ENCODE measurements around the gene TMTC1. TPM values are rescaled to one million over a fixed set of nuclear protein-coding genes. Genes with fewer than 3 reads are reported as not detected.
A peak's percentile ranks its signal among the peaks of the same experiment; 100 is the strongest.

Gene TMTC1
- total RNA-seq, 1 experiment from 2014 or later: 6.1 TPM

DNA sequence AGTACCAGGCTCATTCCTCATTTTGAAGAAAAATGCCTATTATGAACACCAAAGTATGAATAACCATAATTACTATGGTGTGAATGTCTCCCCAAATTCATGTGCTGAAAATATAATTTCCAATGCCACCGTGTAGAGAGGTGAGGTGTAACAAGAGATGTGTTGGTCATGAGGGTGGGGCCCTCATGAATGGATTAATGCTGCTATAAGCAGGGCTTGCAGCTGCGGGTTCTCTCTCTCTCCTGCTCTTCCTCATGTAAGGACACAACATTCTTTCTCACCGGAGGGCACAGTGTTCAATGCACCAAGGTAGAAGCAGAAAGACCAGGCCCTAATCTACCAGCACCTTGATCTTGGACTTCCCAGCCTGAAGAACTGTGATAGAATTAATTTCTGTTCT lies 70.0 kb downstream of the TMTC1 start:
- intact Hi-C loops (cut with micrococcal nuclease; ENCODE audit: unreplicated experiment): no loop called here
- CTCF ChIA-PET: no interaction called here
- no TSS peak for BruUV-seq (replicated peaks)

DNA sequence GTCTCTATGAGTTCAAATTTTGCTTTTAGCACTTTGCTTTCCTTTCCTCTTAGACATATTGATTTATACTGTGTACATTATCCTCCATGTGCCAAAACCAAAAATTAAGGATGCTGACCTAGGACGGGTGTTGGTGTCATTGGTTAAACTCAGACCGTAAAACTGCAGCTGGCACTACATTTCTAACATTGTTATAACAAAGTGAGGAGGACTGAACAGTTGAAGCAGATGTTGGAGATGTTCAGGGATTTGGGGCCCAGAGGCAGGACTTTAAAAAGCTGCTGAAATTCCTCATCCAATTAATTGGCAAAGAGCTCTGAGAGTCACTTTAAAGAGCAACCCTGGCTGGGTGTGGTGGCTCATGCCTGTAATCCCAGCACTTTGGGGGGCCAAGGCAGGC lies 72.4 kb downstream of the TMTC1 start:
- Histone ChIP-seq H3K27me3 (replicated peaks; ENCODE audit: insufficient read depth, low read depth, low read length, poor library complexity) (peaks cover 8% of the 10 kb centered on the region), H3K4me1 (ENCODE audit: insufficient read depth, low read length, poor library complexity, severe bottlenecking) (peaks cover 8% of the 10 kb centered on the region), H3K27ac (ENCODE audit: low read depth, low read length, poor library complexity, severe bottlenecking) (no peak overlapping the region), H3K9me3 (ENCODE audit: low read depth, low read length, poor library complexity, severe bottlenecking) (no peaks in the 10 kb centered on the region), H3K4me3 (ENCODE audit: low read depth, low read length, poor library complexity, severe bottlenecking) (no peak overlapping the region), H3K36me3 (ENCODE audit: insufficient read depth, low read length, poor library complexity, severe bottlenecking) (no peaks in the 10 kb centered on the region)
- TF ChIP-seq, protein P1, sequence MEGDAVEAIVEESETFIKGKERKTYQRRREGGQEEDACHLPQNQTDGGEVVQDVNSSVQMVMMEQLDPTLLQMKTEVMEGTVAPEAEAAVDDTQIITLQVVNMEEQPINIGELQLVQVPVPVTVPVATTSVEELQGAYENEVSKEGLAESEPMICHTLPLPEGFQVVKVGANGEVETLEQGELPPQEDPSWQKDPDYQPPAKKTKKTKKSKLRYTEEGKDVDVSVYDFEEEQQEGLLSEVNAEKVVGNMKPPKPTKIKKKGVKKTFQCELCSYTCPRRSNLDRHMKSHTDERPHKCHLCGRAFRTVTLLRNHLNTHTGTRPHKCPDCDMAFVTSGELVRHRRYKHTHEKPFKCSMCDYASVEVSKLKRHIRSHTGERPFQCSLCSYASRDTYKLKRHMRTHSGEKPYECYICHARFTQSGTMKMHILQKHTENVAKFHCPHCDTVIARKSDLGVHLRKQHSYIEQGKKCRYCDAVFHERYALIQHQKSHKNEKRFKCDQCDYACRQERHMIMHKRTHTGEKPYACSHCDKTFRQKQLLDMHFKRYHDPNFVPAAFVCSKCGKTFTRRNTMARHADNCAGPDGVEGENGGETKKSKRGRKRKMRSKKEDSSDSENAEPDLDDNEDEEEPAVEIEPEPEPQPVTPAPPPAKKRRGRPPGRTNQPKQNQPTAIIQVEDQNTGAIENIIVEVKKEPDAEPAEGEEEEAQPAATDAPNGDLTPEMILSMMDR (conservative IDR thresholded peaks at IDR 0.05; ENCODE audit: low read depth, low read length): no peak
- no peak for TF ChIP-seq EZH2 (IDR thresholded peaks at IDR 0.05; ENCODE audit: borderline replicate concordance, low read depth, low read length, poor library complexity, severe bottlenecking)
- DNase-seq (ENCODE audit: low spot score): no peak
- ChIA-PET CTCF (no interaction called here), POLR2A (ENCODE audit: low non-redundant PET) (interaction anchor here (0.7 kb wide), 1 partner anchor 17 kb away, joined by 6 read pairs; no protein-coding TSS in a partner anchor)
- BruUV-seq (replicated peaks): no TSS peak
- intact Hi-C loops (cut with micrococcal nuclease; ENCODE audit: unreplicated experiment): no loop called here

More for the DNA sequence above, 70.0 kb downstream of the TMTC1 start:
- H3K4me1 ChIP-seq (ENCODE audit: insufficient read depth, low read length, poor library complexity, severe bottlenecking): no peaks in the 10 kb centered on the region
- peaks cover under 1% of the 10 kb centered on the region for H3K27me3 ChIP-seq (replicated peaks; ENCODE audit: insufficient read depth, low read depth, low read length, poor library complexity)
- H3K9me3 ChIP-seq (ENCODE audit: low read depth, low read length, poor library complexity, severe bottlenecking): no peaks in the 10 kb centered on the region
- no peak overlapping the region for H3K27ac ChIP-seq (ENCODE audit: low read depth, low read length, poor library complexity, severe bottlenecking)
- POLR2A ChIA-PET (ENCODE audit: low non-redundant PET): no interaction called here
- H3K36me3 ChIP-seq (ENCODE audit: insufficient read depth, low read length, poor library complexity, severe bottlenecking): no peaks in the 10 kb centered on the region
- TF ChIP-seq, protein P1 (conservative IDR thresholded peaks at IDR 0.05; ENCODE audit: low read depth, low read length): no peak
- TF ChIP-seq EZH2 (IDR thresholded peaks at IDR 0.05; ENCODE audit: borderline replicate concordance, low read depth, low read length, poor library complexity, severe bottlenecking): no peak
- DNase-seq (ENCODE audit: low spot score): no peak
- no peak overlapping the region for H3K4me3 ChIP-seq (ENCODE audit: low read depth, low read length, poor library complexity, severe bottlenecking)

DNA sequence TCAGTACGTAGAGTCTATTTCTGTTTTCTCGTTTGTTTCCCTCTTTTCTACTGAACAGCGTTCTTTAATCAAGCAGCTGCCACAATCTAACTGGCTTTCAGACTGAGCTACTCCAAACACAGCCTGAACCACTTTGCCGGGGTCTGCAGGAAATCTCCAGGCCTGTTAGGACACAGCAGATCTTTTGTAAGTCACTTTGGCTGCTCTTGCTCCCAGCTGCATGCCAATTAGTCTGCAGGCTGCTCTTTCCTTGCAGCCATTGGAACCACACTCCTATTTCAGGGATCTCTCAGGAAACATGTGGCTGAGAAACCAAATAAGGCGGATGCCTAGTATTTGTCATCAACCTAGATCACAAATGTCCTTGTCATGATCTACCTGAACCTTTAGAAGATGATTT lies 73.6 kb downstream of the TMTC1 start:
- ChIA-PET POLR2A (ENCODE audit: low non-redundant PET) (no interaction called here), CTCF (no interaction called here)
- Histone ChIP-seq H3K4me1 (ENCODE audit: insufficient read depth, low read length, poor library complexity, severe bottlenecking) (peaks cover 14% of the 10 kb centered on the region), H3K27me3 (replicated peaks; ENCODE audit: insufficient read depth, low read depth, low read length, poor library complexity) (peaks cover 13% of the 10 kb centered on the region), H3K4me3 (ENCODE audit: low read depth, low read length, poor library complexity, severe bottlenecking) (no peak overlapping the region), H3K36me3 (ENCODE audit: insufficient read depth, low read length, poor library complexity, severe bottlenecking) (no peaks in the 10 kb centered on the region), H3K27ac (ENCODE audit: low read depth, low read length, poor library complexity, severe bottlenecking) (no peak overlapping the region), H3K9me3 (ENCODE audit: low read depth, low read length, poor library complexity, severe bottlenecking) (no peaks in the 10 kb centered on the region)
- TF ChIP-seq, protein P1 (conservative IDR thresholded peaks at IDR 0.05; ENCODE audit: low read depth, low read length): no peak
- no peak for TF ChIP-seq EZH2 (IDR thresholded peaks at IDR 0.05; ENCODE audit: borderline replicate concordance, low read depth, low read length, poor library complexity, severe bottlenecking)
- BruUV-seq (replicated peaks): no TSS peak
- peak; percentile 76 for DNase-seq (ENCODE audit: low spot score)
- intact Hi-C loops (cut with micrococcal nuclease; ENCODE audit: unreplicated experiment): no loop called here
